IMR-90 (cell line): Measurements from ENCODE around the gene THPO. TPM values are rescaled to one million over a fixed set of nuclear protein-coding genes. Genes with fewer than 3 reads are reported as not detected.
A peak's percentile ranks its signal among the peaks of the same experiment; 100 is the strongest.

Experiments used
- ATAC-seq: fragments of 200-7000 bp; cut with Tn5 transposase; 2 replicates; pipeline ENCODE4 v1.9.1; 2020; ENCODE audit warnings: low read depth, mild to moderate bottlenecking, moderate library complexity
- BruUV-seq: library from RNA; stranded (reverse); fragments of 400-500 nt; replicated peaks from 2 replicates; lab custom pipeline; 2021; lab: Mats Ljungman, UMichigan
- CTCF ChIA-PET: fragments of 300-600 bp; formaldehyde crosslinking; extraction: SDS; loops from one replicate; lab custom pipeline; 2021; ENCODE audit warnings: antibody characterized with exemption; lab: Yijun Ruan, JAX
- POLR2A ChIA-PET: fragments of 300-600 bp; sonication (Branson Sonifier 250); formaldehyde crosslinking; loops from one replicate; lab custom pipeline; 2022; ENCODE audit warnings: antibody characterized with exemption; ENCODE audit not compliant: unreplicated experiment; lab: Charles Lee
- DNase-seq: peaks from one replicate; pipeline ENCODE4 v3.0.0; 2013
- H2AFZ ChIP-seq: replicated peaks from 2 replicates; pipeline ENCODE3; 2013; ENCODE audit warnings: low read length, mild to moderate bottlenecking; ENCODE audit not compliant: poor library complexity
- H2AK5ac ChIP-seq: 2 replicates; pipeline ENCODE4 v1.6.1; 2013; ENCODE audit warnings: low read depth, low read length, inconsistent platforms
- H2AK9ac ChIP-seq: replicated peaks from 2 replicates; pipeline ENCODE3; 2013; ENCODE audit warnings: mild to moderate bottlenecking, low read depth, low read length, moderate library complexity; ENCODE audit not compliant: poor library complexity
- H2BK120ac ChIP-seq: 2 replicates; pipeline ENCODE4 v1.6.1; 2013; ENCODE audit warnings: low read depth, low read length, inconsistent platforms
- H2BK15ac ChIP-seq: 3 replicates; pipeline ENCODE4 v1.6.1; 2013; ENCODE audit warnings: low read depth, low read length, inconsistent platforms
- H2BK20ac ChIP-seq: 2 replicates; pipeline ENCODE4 v1.6.1; 2013; ENCODE audit warnings: low read depth, mild to moderate bottlenecking, inconsistent platforms, low read length, moderate library complexity
- H2BK5ac ChIP-seq: 2 replicates; pipeline ENCODE4 v1.6.1; 2013; ENCODE audit warnings: mild to moderate bottlenecking, low read depth, low read length, inconsistent platforms; ENCODE audit not compliant: poor library complexity, severe bottlenecking
- H3K14ac ChIP-seq: replicated peaks from 2 replicates; pipeline ENCODE4 v1.6.1; 2013; ENCODE audit warnings: low read depth, low read length, inconsistent platforms
- H3K18ac ChIP-seq: 2 replicates; pipeline ENCODE4 v1.6.1; 2013; ENCODE audit warnings: low read depth, low read length, control low read depth
- H3K23ac ChIP-seq: 2 replicates; pipeline ENCODE4 v1.6.1; 2013; ENCODE audit warnings: low read depth, low read length, inconsistent platforms
- H3K27ac ChIP-seq: 2 replicates; pipeline ENCODE4 v1.5.1; 2013; ENCODE audit warnings: mild to moderate bottlenecking, control low read depth, low read length; ENCODE audit not compliant: insufficient read depth
- H3K27me3 ChIP-seq: 2 replicates; pipeline ENCODE4 v1.6.1; 2013; ENCODE audit warnings: low read length; ENCODE audit not compliant: control insufficient read depth, insufficient read depth
- H3K36me3 ChIP-seq: 2 replicates; pipeline ENCODE4 v1.6.1; 2013; ENCODE audit warnings: low read length, mixed read lengths; ENCODE audit not compliant: control insufficient read depth, insufficient read depth
- H3K4ac ChIP-seq: 2 replicates; pipeline ENCODE4 v1.6.1; 2013; ENCODE audit warnings: low read depth, low read length, inconsistent platforms
- H3K4me1 ChIP-seq: 2 replicates; pipeline ENCODE4 v1.6.1; 2013; ENCODE audit warnings: low read length, mixed read lengths; ENCODE audit not compliant: control insufficient read depth, insufficient read depth
- H3K4me2 ChIP-seq: 2 replicates; pipeline ENCODE4 v1.6.1; 2013; ENCODE audit warnings: low read depth, mild to moderate bottlenecking, control low read depth, low read length, moderate library complexity
- H3K4me3 ChIP-seq: 2 replicates; pipeline ENCODE4 v1.5.1; 2013; ENCODE audit warnings: low read depth, mild to moderate bottlenecking, control low read depth, low read length, moderate library complexity; ENCODE audit not compliant: insufficient read depth
- H3K56ac ChIP-seq: 2 replicates; pipeline ENCODE4 v1.6.1; 2013; ENCODE audit warnings: low read length, inconsistent platforms; ENCODE audit not compliant: insufficient read depth; ENCODE audit errors: extremely low read depth
- H3K79me1 ChIP-seq, 2 experiments: 2 replicates each; pipeline ENCODE4 v1.6.1; 2013; ENCODE audit warnings: low read length in 2 of 2, inconsistent platforms in 1 of 2, low read depth in 1 of 2
- H3K9ac ChIP-seq: 2 replicates; pipeline ENCODE4 v1.6.1; 2013; ENCODE audit warnings: low read depth, low read length, control low read depth
- H3K9me1 ChIP-seq: 2 replicates; pipeline ENCODE4 v1.6.1; 2013; ENCODE audit warnings: low read length, inconsistent platforms; ENCODE audit not compliant: insufficient read depth
- H3K9me3 ChIP-seq: 2 replicates; pipeline ENCODE4 v1.6.1; 2013; ENCODE audit warnings: low read length; ENCODE audit not compliant: control insufficient read depth, insufficient read depth
- H4K20me1 ChIP-seq: 2 replicates; pipeline ENCODE4 v1.6.1; 2013; ENCODE audit warnings: low read length, inconsistent platforms; ENCODE audit not compliant: insufficient read depth
- H4K5ac ChIP-seq: 2 replicates; pipeline ENCODE4 v1.6.1; 2013; ENCODE audit warnings: mild to moderate bottlenecking, low read depth, low read length, control low read depth
- H4K8ac ChIP-seq, 2 experiments: 2 replicates each; pipeline ENCODE4 v1.6.1; 2013; ENCODE audit warnings: low read depth in 2 of 2, low read length in 2 of 2, control low read depth in 1 of 2, inconsistent platforms in 1 of 2
- H4K91ac ChIP-seq: 2 replicates; pipeline ENCODE4 v1.6.1; 2013; ENCODE audit warnings: low read depth, low read length, inconsistent platforms; ENCODE audit not compliant: insufficient read depth
- BHLHE40 ChIP-seq: fragments of 150-350 bp; IDR thresholded peaks from 2 replicates; pipeline ENCODE4 v1.6.1; 2016; ENCODE audit warnings: mild to moderate bottlenecking, low read depth, low read length
- CEBPB ChIP-seq: IDR thresholded peaks from 2 replicates; pipeline ENCODE4 v1.6.1; 2012; ENCODE audit warnings: low read depth, low read length, improper control_type of control experiment
- FOS ChIP-seq: fragments of 150-350 bp; IDR thresholded peaks from 2 replicates; pipeline ENCODE4 v1.6.1; 2016; ENCODE audit warnings: low read depth, low read length
- MAFK ChIP-seq: IDR thresholded peaks from 2 replicates; pipeline ENCODE4 v1.6.1; 2012; ENCODE audit warnings: low read depth, low read length, improper control_type of control experiment
- MAZ ChIP-seq: IDR thresholded peaks from 2 replicates; pipeline ENCODE4 v1.6.1; 2012; ENCODE audit warnings: low read depth, mild to moderate bottlenecking, low read length, improper control_type of control experiment, moderate library complexity, borderline replicate concordance
- MXI1 ChIP-seq: IDR thresholded peaks from 2 replicates; pipeline ENCODE4 v1.6.1; 2012; ENCODE audit warnings: low read depth, mild to moderate bottlenecking, low read length, moderate library complexity, borderline replicate concordance
- NFE2L2 ChIP-seq: fragments of 150-350 bp; IDR thresholded peaks from 2 replicates; pipeline ENCODE4 v1.6.1; 2016; ENCODE audit warnings: low read depth, mild to moderate bottlenecking, low read length
- POLR2A ChIP-seq: IDR thresholded peaks from 2 replicates; pipeline ENCODE4 v1.6.1; 2012; ENCODE audit warnings: mild to moderate bottlenecking, low read depth, low read length
- RAD21 ChIP-seq: IDR thresholded peaks from 2 replicates; pipeline ENCODE4 v1.6.1; 2012; ENCODE audit warnings: low read length, improper control_type of control experiment
- RCOR1 ChIP-seq: IDR thresholded peaks from 2 replicates; pipeline ENCODE4 v1.6.1; 2012; ENCODE audit warnings: mild to moderate bottlenecking, low read length, improper control_type of control experiment; ENCODE audit not compliant: insufficient replicate concordance
- RFX5 ChIP-seq: IDR thresholded peaks from 2 replicates; pipeline ENCODE4 v1.8.0; 2012; ENCODE audit warnings: low read depth, mild to moderate bottlenecking, low read length, moderate library complexity
- SMC3 ChIP-seq: fragments of 150-350 bp; IDR thresholded peaks from 2 replicates; pipeline ENCODE4 v1.6.1; 2016; ENCODE audit warnings: low read depth, mild to moderate bottlenecking, antibody characterized with exemption, low read length, moderate library complexity
- WGBS, 2 experiments: methylation state at CpG; one replicate each; pipeline versions ENCODE4 v1.1.5 to v1.1.7; 2013; ENCODE audit warnings: missing lambda C conversion rate in 2 of 2; ENCODE audit not compliant: insufficient read length in 1 of 2; ENCODE audit errors: extremely low coverage in 2 of 2; 5-methylcytosine and 5-hydroxymethylcytosine counted together
- dilution Hi-C: fragments of 300-500 bp; cut with HindIII; formaldehyde crosslinking; loops from one replicate; pipeline ENCODE4 v1.14.3; 2018; ENCODE audit warnings: low sequenced_read_pairs; ENCODE audit not compliant: unreplicated experiment
- in situ Hi-C: fragments of 300-500 bp; cut with MboI; formaldehyde crosslinking; loops from 3 replicates; pipeline ENCODE4 v1.14.3; 2019; ENCODE audit warnings: low sequenced_read_pairs, inconsistent platforms, mixed read lengths
- intact Hi-C: fragments of 100-400 bp; cut with micrococcal nuclease; formaldehyde crosslinking; loops from 2 replicates; pipeline ENCODE4 v1.10.0; 2022
- polyA plus RNA-seq, 3 experiments: library from polyadenylated mRNA; depleted of rRNA; stranded (reverse); fragments of >200 nt; gene quantifications; 2 replicates each; pipeline ENCODE4 v1.2.3, GENCODE V29; 2012; ENCODE audit warnings: low replicate concordance in 1 of 3
- total RNA-seq: library from RNA; depleted of rRNA; stranded (reverse); fragments of >200 nt; gene quantifications from 2 replicates; pipeline ENCODE4 v1.2.3, GENCODE V29; 2012
- TF ChIP-seq, protein P1 (sequence below): fragments of 150-350 bp; IDR thresholded peaks from 2 replicates; pipeline ENCODE4 v1.6.1; 2017; ENCODE audit warnings: mild to moderate bottlenecking, antibody characterized with exemption, low read length, low read depth
- TF ChIP-seq, protein P2 (sequence below): conservative IDR thresholded peaks from 2 replicates; pipeline ENCODE4 v1.5.1; 2012; ENCODE audit warnings: mild to moderate bottlenecking, low read depth, low read length, improper control_type of control experiment

The THPO gene
- total and polyA plus RNA-seq, 2 of the 4 experiments (the other 2 are of a cell fraction): not detected

- Histone ChIP-seq H3K36me3 (peaks cover 49% of the 10 kb centered on the region), H4K8ac (peak overlapping the region in 1 of 2 experiments; percentile 26; a peak in 1 of 4 replicates), H3K79me1 (peaks cover 20 to 78% of the 10 kb centered on the region in 2 experiments), H2BK5ac (peak overlapping the region; percentile 77), H2BK20ac (no peak overlapping the region), H2BK15ac (no peak overlapping the region), H4K20me1 (peaks cover 65% of the 10 kb centered on the region), H4K5ac (no peak overlapping the region), H3K4me2 (no peak overlapping the region), H2AK9ac (peak overlapping the region; percentile 57), H2BK120ac (no peak overlapping the region), H3K4me3 (no peak overlapping the region), H3K23ac (no peak overlapping the region), H3K27me3 (no peaks in the 10 kb centered on the region), H3K4ac (peak overlapping the region; percentile 28; the same call in 1 of the 2 replicates), H3K27ac (peak overlapping the region; percentile 41; the same call in 1 of the 2 replicates), H2AK5ac (peak overlapping the region; percentile 88), H3K9me1 (peaks cover 28% of the 10 kb centered on the region), H3K9ac (no peak overlapping the region), H2AFZ (no peak overlapping the region), H4K91ac (no peak overlapping the region), H3K56ac (no peak overlapping the region), H3K4me1 (peaks cover 39% of the 10 kb centered on the region), H3K18ac (no peak overlapping the region), H3K9me3 (no peaks in the 10 kb centered on the region), H3K14ac (no peak overlapping the region)
- in situ Hi-C loops (no loop called here), dilution Hi-C loops (no loop called here), intact Hi-C loops (no loop called here)
- CTCF ChIA-PET: no interaction called here
- WGBS, 2 experiments: 53% methylated on average over 2 of the region's 15 CpGs; no CpG with 5 or more reads in 1 of the 2 experiments
- ATAC-seq (no peak), DNase-seq (peak; percentile 86)
- POLR2A ChIA-PET: no interaction called here
- TF ChIP-seq BHLHE40 (peak; percentile 33; the same call in 1 of the 2 replicates), RFX5 (no peak), MAZ (0 out of 2 replicates have a peak, but pooled peaks have one; percentile 20), NFE2L2 (no peak), SMC3 (no peak), CEBPB (no peak), MAFK (no peak), RCOR1 (peak; percentile 68), RAD21 (no peak), MXI1 (no peak), POLR2A (no peak), FOS (peak; percentile 57; the same call in 1 of the 2 replicates)
- TF ChIP-seq, protein P1, sequence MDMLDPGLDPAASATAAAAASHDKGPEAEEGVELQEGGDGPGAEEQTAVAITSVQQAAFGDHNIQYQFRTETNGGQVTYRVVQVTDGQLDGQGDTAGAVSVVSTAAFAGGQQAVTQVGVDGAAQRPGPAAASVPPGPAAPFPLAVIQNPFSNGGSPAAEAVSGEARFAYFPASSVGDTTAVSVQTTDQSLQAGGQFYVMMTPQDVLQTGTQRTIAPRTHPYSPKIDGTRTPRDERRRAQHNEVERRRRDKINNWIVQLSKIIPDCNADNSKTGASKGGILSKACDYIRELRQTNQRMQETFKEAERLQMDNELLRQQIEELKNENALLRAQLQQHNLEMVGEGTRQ: no peak
- TF ChIP-seq, protein P2, sequence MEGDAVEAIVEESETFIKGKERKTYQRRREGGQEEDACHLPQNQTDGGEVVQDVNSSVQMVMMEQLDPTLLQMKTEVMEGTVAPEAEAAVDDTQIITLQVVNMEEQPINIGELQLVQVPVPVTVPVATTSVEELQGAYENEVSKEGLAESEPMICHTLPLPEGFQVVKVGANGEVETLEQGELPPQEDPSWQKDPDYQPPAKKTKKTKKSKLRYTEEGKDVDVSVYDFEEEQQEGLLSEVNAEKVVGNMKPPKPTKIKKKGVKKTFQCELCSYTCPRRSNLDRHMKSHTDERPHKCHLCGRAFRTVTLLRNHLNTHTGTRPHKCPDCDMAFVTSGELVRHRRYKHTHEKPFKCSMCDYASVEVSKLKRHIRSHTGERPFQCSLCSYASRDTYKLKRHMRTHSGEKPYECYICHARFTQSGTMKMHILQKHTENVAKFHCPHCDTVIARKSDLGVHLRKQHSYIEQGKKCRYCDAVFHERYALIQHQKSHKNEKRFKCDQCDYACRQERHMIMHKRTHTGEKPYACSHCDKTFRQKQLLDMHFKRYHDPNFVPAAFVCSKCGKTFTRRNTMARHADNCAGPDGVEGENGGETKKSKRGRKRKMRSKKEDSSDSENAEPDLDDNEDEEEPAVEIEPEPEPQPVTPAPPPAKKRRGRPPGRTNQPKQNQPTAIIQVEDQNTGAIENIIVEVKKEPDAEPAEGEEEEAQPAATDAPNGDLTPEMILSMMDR: no peak
- BruUV-seq: TSS peak; percentile 79
These were observed 43.4 kb downstream of the THPO start for GRCh38 chr3:184334470-184335158.
